ENCODE results near the gene TMEM62. TPM values are rescaled to one million over a fixed set of nuclear protein-coding genes. Genes with fewer than 3 reads are reported as not detected.
"Not testable (repeated sequence)": the region's sequence is repeated elsewhere in the genome, so short reads cannot be mapped to it uniquely, and the experiment has no call there.

Gene TMEM62
- polyA plus RNA-seq, 3 donors: 13.3 to 16.7 (median 15.7) TPM

GRCh38 chr15:43153269-43153668, 19.9 kb downstream of the TMEM62 start:
- DNase-seq (ENCODE audit: extremely low read depth in 1 of 11, low read depth in 9 of 11, low spot score in 4 of 11): no peak

- DNase-seq (ENCODE audit: extremely low read depth in 1 of 11, low read depth in 9 of 11, low spot score in 4 of 11): no peak
Measured at GRCh38 chr15:43165801-43166325, 32.5 kb downstream of the TMEM62 start.

GRCh38 chr15:43167261-43167660, 33.9 kb downstream of the TMEM62 start:
- not testable (repeated sequence) for DNase-seq (ENCODE audit: extremely low read depth in 1 of 11, low read depth in 9 of 11, low spot score in 4 of 11)

GRCh38 chr15:43168192-43169107, 35.1 kb downstream of the TMEM62 start:
- no peak for DNase-seq (ENCODE audit: extremely low read depth in 1 of 11, low read depth in 9 of 11, low spot score in 4 of 11)

- no peak for DNase-seq (ENCODE audit: extremely low read depth in 1 of 11, low read depth in 9 of 11, low spot score in 4 of 11)
Measured at GRCh38 chr15:43169888-43170287, 36.5 kb downstream of the TMEM62 start.

- DNase-seq (ENCODE audit: extremely low read depth in 1 of 11, low read depth in 9 of 11, low spot score in 4 of 11): not testable (repeated sequence)
Measured at GRCh38 chr15:43175656-43176309, 42.4 kb downstream of the TMEM62 start.

- not testable (repeated sequence) for DNase-seq (ENCODE audit: extremely low read depth in 1 of 11, low read depth in 9 of 11, low spot score in 4 of 11)
Measured at GRCh38 chr15:43177147-43177546, 43.8 kb downstream of the TMEM62 start.

GRCh38 chr15:43183270-43183669, 49.9 kb downstream of the TMEM62 start:
- no peak for DNase-seq (ENCODE audit: extremely low read depth in 1 of 11, low read depth in 9 of 11, low spot score in 4 of 11)

- no peak for DNase-seq (ENCODE audit: extremely low read depth in 1 of 11, low read depth in 9 of 11, low spot score in 4 of 11)
Measured at GRCh38 chr15:43184407-43185124, 51.2 kb downstream of the TMEM62 start.

- peak in 9 of 11 donors; percentile 50 to 71 (median 62) for DNase-seq (ENCODE audit: extremely low read depth in 1 of 11, low read depth in 9 of 11, low spot score in 4 of 11)
Measured at GRCh38 chr15:43185157-43186002, 52.0 kb downstream of the TMEM62 start, which contains the start of gene CCNDBP1. CCNDBP1 (plus strand) TSS chr15:43185403; CDS start chr15:43185499, 96 bp downstream.

- peak in 1 of 11 donors; percentile 9 for DNase-seq (ENCODE audit: extremely low read depth in 1 of 11, low read depth in 9 of 11, low spot score in 4 of 11)
Measured at GRCh38 chr15:43186003-43186353, 52.6 kb downstream of the TMEM62 start.

- peak in 2 of 11 donors; percentile 9 to 23 for DNase-seq (ENCODE audit: extremely low read depth in 1 of 11, low read depth in 9 of 11, low spot score in 4 of 11)
Measured at GRCh38 chr15:43187544-43188155, 54.3 kb downstream of the TMEM62 start.

GRCh38 chr15:43189296-43189695, 55.9 kb downstream of the TMEM62 start:
- no peak for DNase-seq (ENCODE audit: extremely low read depth in 1 of 11, low read depth in 9 of 11, low spot score in 4 of 11)

GRCh38 chr15:43190178-43190577, 56.8 kb downstream of the TMEM62 start:
- DNase-seq (ENCODE audit: extremely low read depth in 1 of 11, low read depth in 9 of 11, low spot score in 4 of 11): no peak

- DNase-seq (ENCODE audit: extremely low read depth in 1 of 11, low read depth in 9 of 11, low spot score in 4 of 11): no peak
Measured at GRCh38 chr15:43193710-43194109, 60.3 kb downstream of the TMEM62 start.

GRCh38 chr15:43194795-43195194, 61.4 kb downstream of the TMEM62 start:
- DNase-seq (ENCODE audit: extremely low read depth in 1 of 11, low read depth in 9 of 11, low spot score in 4 of 11): no peak

- DNase-seq (ENCODE audit: extremely low read depth in 1 of 11, low read depth in 9 of 11, low spot score in 4 of 11): no peak
Measured at GRCh38 chr15:43196760-43197548, 63.6 kb downstream of the TMEM62 start.
